ENCODE data around the gene NPLOC4.

DNA sequence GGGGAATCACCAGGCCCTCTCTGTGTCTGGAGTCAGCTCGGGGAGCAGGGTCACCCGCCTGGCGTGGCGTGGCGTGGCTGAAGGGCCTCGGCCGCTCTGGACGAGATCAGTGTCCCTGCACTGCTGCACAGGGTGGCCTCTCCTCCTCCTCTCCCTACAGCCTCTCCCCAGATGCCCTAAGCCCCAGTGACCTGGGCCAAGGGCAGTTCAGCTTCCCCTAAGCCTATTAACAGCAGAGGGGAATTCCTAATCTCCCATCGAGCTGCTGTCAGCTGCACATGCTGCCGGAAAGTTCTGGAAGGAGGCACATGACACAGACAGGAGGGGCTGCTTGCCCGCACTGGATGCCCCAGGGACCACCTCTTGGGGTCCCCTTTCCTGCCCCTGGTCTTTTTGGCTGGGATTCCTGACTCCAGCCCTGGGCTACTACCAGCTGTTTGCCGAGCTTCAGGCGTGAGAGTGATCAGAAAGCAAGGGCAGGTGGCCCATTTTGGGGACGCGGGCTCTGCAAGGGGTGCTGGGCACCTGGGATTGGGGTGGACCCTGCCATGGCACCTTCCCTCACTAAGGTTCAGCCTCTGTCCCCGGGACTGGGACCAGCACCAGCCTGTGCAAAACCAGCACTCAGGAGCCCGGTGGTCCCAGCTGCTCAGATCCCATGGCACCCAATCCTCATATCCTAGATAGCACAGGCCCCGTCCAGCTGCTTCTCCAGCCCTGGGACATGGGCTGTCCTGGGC lies 18.6 kb upstream of the NPLOC4 start:
- no peak for TF ChIP-seq POLR2AphosphoS5 (IDR thresholded peaks at IDR 0.05; ENCODE audit: low read depth, low read length)
- TF ChIP-seq POLR2A (IDR thresholded peaks at IDR 0.05; ENCODE audit: low read depth, low read length), result no peak
